Small intestine (tissue), 7 donors: ENCODE measurements around the gene RNU2-1. TPM values are rescaled to one million over a fixed set of nuclear protein-coding genes. Genes with fewer than 3 reads are reported as not detected.
"Not testable (repeated sequence)": the region's sequence is repeated elsewhere in the genome, so short reads cannot be mapped to it uniquely, and the experiment has no call there.

Experiments used
- DNase-seq, 2 donors: peaks; one replicate each; pipeline versions ENCODE4 v3.0.0 to v3.0.0-alpha.2; 2013
- FAIRE-seq: peaks from 2 replicates; lab custom pipeline; 2012; peaks lifted over from hg19 to GRCh38; lab: Jason Lieb, UNC
- H3K27ac ChIP-seq, 3 donors: one replicate each; pipeline ENCODE4 v1.5.1; 2013; ENCODE audit warnings: low read length in 2 of 3, mild to moderate bottlenecking in 2 of 3, control low read depth in 1 of 3, inconsistent platforms in 1 of 3, low read depth in 1 of 3, moderate library complexity in 1 of 3
- H3K27me3 ChIP-seq, 3 donors: one replicate each; pipeline ENCODE4 v1.6.1; 2013; ENCODE audit warnings: low read length in 3 of 3, inconsistent platforms in 1 of 3; ENCODE audit not compliant: control insufficient read depth in 3 of 3, insufficient read depth in 3 of 3
- H3K36me3 ChIP-seq, 3 donors: one replicate each; pipeline ENCODE4 v1.6.1; 2013; ENCODE audit warnings: low read length in 3 of 3, inconsistent platforms in 1 of 3, low read depth in 1 of 3, mild to moderate bottlenecking in 1 of 3, moderate library complexity in 1 of 3; ENCODE audit not compliant: control insufficient read depth in 3 of 3, insufficient read depth in 2 of 3
- H3K4me1 ChIP-seq, 3 donors: one replicate each; pipeline ENCODE4 v1.6.1; 2013; ENCODE audit warnings: low read length in 2 of 3, inconsistent platforms in 1 of 3, low read depth in 1 of 3, mild to moderate bottlenecking in 1 of 3, moderate library complexity in 1 of 3; ENCODE audit not compliant: control insufficient read depth in 3 of 3, insufficient read depth in 2 of 3
- H3K4me3 ChIP-seq, 3 donors: one replicate each; pipeline ENCODE4 v1.5.1; 2013; ENCODE audit warnings: low read length in 3 of 3, control low read depth in 1 of 3, inconsistent platforms in 1 of 3, low read depth in 1 of 3, mild to moderate bottlenecking in 1 of 3, moderate library complexity in 1 of 3
- H3K9me3 ChIP-seq, 2 donors: one replicate each; pipeline ENCODE4 v1.6.1; 2013; ENCODE audit warnings: low read depth in 1 of 2, low read length in 1 of 2; ENCODE audit not compliant: control insufficient read depth in 2 of 2, insufficient read depth in 1 of 2
- WGBS, 3 donors: extraction: QIAGEN DNeasy Blood & Tissue Kit; methylation state at CpG; one replicate each; pipeline ENCODE4 v1.1.7; 2013; 5-methylcytosine and 5-hydroxymethylcytosine counted together
- polyA plus RNA-seq, 4 donors: library from polyadenylated mRNA; stranded (reverse) in 3 of 4; unstranded in 1 of 4; fragments of 200-250 nt in 3 of 4; fragments of 120-200 nt in 1 of 4; gene quantifications; one replicate each; pipeline versions ENCODE4 v1.2.1 to v1.2.3, GENCODE V29; 2013
- donor health status: healthy with polysubstance abuse.
- donor health status: control.
- donor health status: control.
- donor health status: Bipolar disorder and iron deficiency.
- donor health status: healthy.

The RNU2-1 gene
- polyA plus RNA-seq, 4 donors, result not detected

GRCh38 chr17:43233263-43233662, 514 bp downstream of the RNU2-1 start:
- H3K9me3 ChIP-seq, H3K36me3 ChIP-seq, H3K4me1 ChIP-seq, H3K27ac ChIP-seq, DNase-seq, H3K27me3 ChIP-seq, FAIRE-seq, H3K4me3 ChIP-seq: not testable (repeated sequence)
- 11% methylated on average over 1 of the region's 15 CpGs; no CpG with 5 or more reads in 2 of the 3 donors for WGBS, 3 donors

GRCh38 chr17:43232021-43232699, 1.6 kb downstream of the RNU2-1 start:
- peak; percentile 32 to 54 for DNase-seq
- Histone ChIP-seq H3K4me3 (peak overlapping the region in 1 of 3 donors; percentile 2), H3K27ac (peak overlapping the region in 1 of 3 donors; percentile 30)
- H3K4me1 ChIP-seq, H3K27me3 ChIP-seq, H3K36me3 ChIP-seq, FAIRE-seq, H3K9me3 ChIP-seq: not testable (repeated sequence)
- WGBS, 3 donors, result 33 to 67% (median 56%) methylated on average over 8 to 16 of the region's 24 CpGs

GRCh38 chr17:43231205-43232020, 2.4 kb downstream of the RNU2-1 start:
- H3K4me1 ChIP-seq, FAIRE-seq, H3K9me3 ChIP-seq, H3K27me3 ChIP-seq, DNase-seq, H3K36me3 ChIP-seq, H3K4me3 ChIP-seq: not testable (repeated sequence)
- WGBS, 3 donors, result 56 to 84% (median 62%) methylated on average over 12 to 19 of the region's 40 CpGs
- peak overlapping the region in 1 of 3 donors; percentile 30 for H3K27ac ChIP-seq

- not testable (repeated sequence) for H3K27ac ChIP-seq, H3K27me3 ChIP-seq, H3K4me3 ChIP-seq, DNase-seq, H3K9me3 ChIP-seq, FAIRE-seq, H3K4me1 ChIP-seq
- WGBS, 3 donors, result no CpG with 5 or more reads among the region's 7 CpGs
- peaks cover 0 to 33% (median 2%) of the 10 kb centered on the region in 3 donors for H3K36me3 ChIP-seq
These were observed 5.6 kb downstream of the RNU2-1 start, which contains the start of gene CCDC200 for GRCh38 chr17:43228020-43228782. CCDC200 (minus strand) TSS chr17:43228623; CDS start chr17:43228554, 69 bp downstream.

- no peaks in the 10 kb centered on the region for H3K27me3 ChIP-seq
- H3K4me1 ChIP-seq, result no peaks in the 10 kb centered on the region
- DNase-seq (no peak), FAIRE-seq (no peak)
- 92 to 96% (median 95%) methylated on average over 7 of the region's 7 CpGs for WGBS, 3 donors
- peaks cover 2 to 48% (median 3%) of the 10 kb centered on the region in 3 donors for H3K36me3 ChIP-seq
- H3K4me3 ChIP-seq, result no peak overlapping the region
- H3K27ac ChIP-seq, result no peak overlapping the region
- no peaks in the 10 kb centered on the region for H3K9me3 ChIP-seq
These were observed 7.4 kb downstream of the RNU2-1 start for GRCh38 chr17:43226393-43226792.

GRCh38 chr17:43224146-43224705, 9.6 kb downstream of the RNU2-1 start:
- H3K27me3 ChIP-seq, result no peaks in the 10 kb centered on the region
- WGBS, 3 donors, result 87 to 98% (median 87%) methylated on average over 7 of the region's 7 CpGs
- no peak overlapping the region for H3K4me3 ChIP-seq
- DNase-seq, result no peak
- H3K9me3 ChIP-seq, result no peaks in the 10 kb centered on the region
- no peak overlapping the region for H3K27ac ChIP-seq
- no peak for FAIRE-seq
- H3K36me3 ChIP-seq, result peaks cover 2 to 68% (median 3%) of the 10 kb centered on the region in 3 donors
- H3K4me1 ChIP-seq, result peaks cover 0 to 6% (median 0%) of the 10 kb centered on the region in 3 donors

GRCh38 chr17:43220511-43221125, 13.2 kb downstream of the RNU2-1 start:
- peaks cover 0 to 86% (median 6%) of the 10 kb centered on the region in 3 donors for H3K36me3 ChIP-seq
- 86 to 90% (median 90%) methylated on average over 9 of the region's 9 CpGs for WGBS, 3 donors

More at GRCh38 chr17:43220511-43221125, 13.2 kb downstream of the RNU2-1 start:
- DNase-seq (no peak), FAIRE-seq (no peak)
- no peak overlapping the region for H3K4me3 ChIP-seq
- peaks cover 0 to 41% (median 0%) of the 10 kb centered on the region in 3 donors for H3K4me1 ChIP-seq
- H3K27me3 ChIP-seq, result no peaks in the 10 kb centered on the region
- no peaks in the 10 kb centered on the region for H3K9me3 ChIP-seq
- no peak overlapping the region for H3K27ac ChIP-seq
